ENCODE results near the gene NEMP1.
A peak's percentile ranks its signal among the peaks of the same experiment; 100 is the strongest.

Gene NEMP1

GRCh38 chr12:57005980-57006808 lies 72.4 kb downstream of the NEMP1 start, which contains the start of gene ZBTB39:
ZBTB39 (minus strand) TSS chr12:57006546; CDS start chr12:57004917, 1,629 bp downstream.
- Mint-ChIP-seq H3K27me3 (no peaks in the 10 kb centered on the region), H3K9me3 (no peaks in the 10 kb centered on the region), H3K4me3 (peak within 1 kb of the TSS; percentile 90), H3K36me3 (peaks cover 8% of the 10 kb centered on the region), H3K4me1 (peaks cover 22% of the 10 kb centered on the region), H3K27ac (peak within 1 kb of the TSS; percentile 91)
- ATAC-seq (ENCODE audit: low read depth) = peak; percentile 90
- DNase-seq (ENCODE audit: low spot score in 2 of 2) = peak; percentile 75 to 82
